Dendritic cell treated with granulocyte-macrophage colony-stimulating factor and Interleukin-4, amounts not matched to agents 40 ng/mL and 50 ng/mL, for 4 days (primary cell): ENCODE measurements around the gene RANBP10.

ENCODE experiments used
- H3K27ac Mint-ChIP-seq: one replicate; pipeline ENCODE4 v1.8.0; 2022; ENCODE audit warnings: mild to moderate bottlenecking, mixed read lengths
- H3K27me3 Mint-ChIP-seq: one replicate; pipeline ENCODE4 v1.8.0; 2022; ENCODE audit warnings: mild to moderate bottlenecking, mixed read lengths
- H3K36me3 Mint-ChIP-seq: one replicate; pipeline ENCODE4 v1.8.0; 2022; ENCODE audit warnings: low read depth, mixed read lengths
- H3K4me1 Mint-ChIP-seq: one replicate; pipeline ENCODE4 v1.8.0; 2022; ENCODE audit warnings: low read depth, mixed read lengths
- H3K4me3 Mint-ChIP-seq: one replicate; pipeline ENCODE4 v1.8.0; 2022; ENCODE audit warnings: mild to moderate bottlenecking, moderate library complexity, mixed read lengths
- H3K9me3 Mint-ChIP-seq: one replicate; pipeline ENCODE4 v1.8.0; 2022; ENCODE audit warnings: mixed read lengths
- intact Hi-C: fragments of 100-400 bp; cut with micrococcal nuclease; formaldehyde crosslinking; loops from one replicate; pipeline ENCODE4 v1.15.0; 2022

RANBP10 gene

GRCh38 chr16:67733734-67734470 lies 72.5 kb downstream of the RANBP10 start:
- H3K27me3 Mint-ChIP-seq: no peaks in the 10 kb centered on the region
- H3K4me1 Mint-ChIP-seq: no peaks in the 10 kb centered on the region
- no peak overlapping the region for H3K27ac Mint-ChIP-seq
- intact Hi-C loops: no loop called here
- no peaks in the 10 kb centered on the region for H3K9me3 Mint-ChIP-seq
- H3K4me3 Mint-ChIP-seq: no peak overlapping the region
- peaks cover 70% of the 10 kb centered on the region for H3K36me3 Mint-ChIP-seq

- Mint-ChIP-seq H3K36me3 (peaks cover 91% of the 10 kb centered on the region), H3K27me3 (no peaks in the 10 kb centered on the region)
Measured at GRCh38 chr16:67731753-67732095, 74.6 kb downstream of the RANBP10 start.

GRCh38 chr16:67731071-67731752 lies 75.1 kb downstream of the RANBP10 start:
- H3K9me3 Mint-ChIP-seq: no peaks in the 10 kb centered on the region
- H3K4me1 Mint-ChIP-seq: no peaks in the 10 kb centered on the region
- no peak overlapping the region for H3K27ac Mint-ChIP-seq
- intact Hi-C loops: no loop called here
- no peak overlapping the region for H3K4me3 Mint-ChIP-seq
- H3K36me3 Mint-ChIP-seq: peaks cover 91% of the 10 kb centered on the region
- H3K27me3 Mint-ChIP-seq: no peaks in the 10 kb centered on the region

More at GRCh38 chr16:67731753-67732095, 74.6 kb downstream of the RANBP10 start:
- H3K4me1 Mint-ChIP-seq: no peaks in the 10 kb centered on the region
- no peak overlapping the region for H3K27ac Mint-ChIP-seq
- no peak overlapping the region for H3K4me3 Mint-ChIP-seq
- intact Hi-C loops: no loop called here
- H3K9me3 Mint-ChIP-seq: no peaks in the 10 kb centered on the region

- Mint-ChIP-seq H3K4me1 (no peaks in the 10 kb centered on the region), H3K27ac (no peak overlapping the region)
- intact Hi-C loops: no loop called here
Measured at GRCh38 chr16:67730326-67730725, 76.0 kb downstream of the RANBP10 start.

GRCh38 chr16:67729636-67730248 lies 76.6 kb downstream of the RANBP10 start:
- Mint-ChIP-seq H3K4me1 (no peaks in the 10 kb centered on the region), H3K9me3 (no peaks in the 10 kb centered on the region), H3K4me3 (no peak overlapping the region), H3K27me3 (no peaks in the 10 kb centered on the region), H3K27ac (no peak overlapping the region), H3K36me3 (peaks cover 90% of the 10 kb centered on the region)
- intact Hi-C loops: no loop called here

More at GRCh38 chr16:67730326-67730725, 76.0 kb downstream of the RANBP10 start:
- Mint-ChIP-seq H3K27me3 (no peaks in the 10 kb centered on the region), H3K36me3 (peaks cover 90% of the 10 kb centered on the region), H3K9me3 (no peaks in the 10 kb centered on the region), H3K4me3 (no peak overlapping the region)

GRCh38 chr16:67727521-67728485 lies 78.6 kb downstream of the RANBP10 start:
- peak overlapping the region; percentile 14 for H3K27ac Mint-ChIP-seq
- no peaks in the 10 kb centered on the region for H3K27me3 Mint-ChIP-seq
- intact Hi-C loops: no loop called here
- peaks cover 89% of the 10 kb centered on the region for H3K36me3 Mint-ChIP-seq
- no peaks in the 10 kb centered on the region for H3K9me3 Mint-ChIP-seq
- H3K4me1 Mint-ChIP-seq: no peaks in the 10 kb centered on the region
- no peak overlapping the region for H3K4me3 Mint-ChIP-seq

GRCh38 chr16:67726106-67727034 lies 80.0 kb downstream of the RANBP10 start:
- Mint-ChIP-seq H3K36me3 (peaks cover 76% of the 10 kb centered on the region), H3K4me3 (no peak overlapping the region), H3K27me3 (no peaks in the 10 kb centered on the region), H3K4me1 (no peaks in the 10 kb centered on the region), H3K9me3 (no peaks in the 10 kb centered on the region), H3K27ac (no peak overlapping the region)
- intact Hi-C loops: no loop called here

- H3K36me3 Mint-ChIP-seq: peaks cover 59% of the 10 kb centered on the region
- H3K27ac Mint-ChIP-seq: no peak overlapping the region
- intact Hi-C loops: no loop called here
- H3K4me3 Mint-ChIP-seq: no peak overlapping the region
- H3K9me3 Mint-ChIP-seq: no peaks in the 10 kb centered on the region
- H3K27me3 Mint-ChIP-seq: no peaks in the 10 kb centered on the region
- peaks cover 17% of the 10 kb centered on the region for H3K4me1 Mint-ChIP-seq
Measured at GRCh38 chr16:67723911-67724305, 82.5 kb downstream of the RANBP10 start.

- H3K4me3 Mint-ChIP-seq: no peak overlapping the region
- peaks cover 23% of the 10 kb centered on the region for H3K4me1 Mint-ChIP-seq
- no peaks in the 10 kb centered on the region for H3K9me3 Mint-ChIP-seq
- intact Hi-C loops: no loop called here
- H3K36me3 Mint-ChIP-seq: peaks cover 57% of the 10 kb centered on the region
- no peaks in the 10 kb centered on the region for H3K27me3 Mint-ChIP-seq
- no peak overlapping the region for H3K27ac Mint-ChIP-seq
Measured at GRCh38 chr16:67723151-67723910, 83.0 kb downstream of the RANBP10 start.

GRCh38 chr16:67720236-67720635 lies 86.1 kb downstream of the RANBP10 start:
- intact Hi-C loops: no loop called here
- H3K4me3 Mint-ChIP-seq: peak overlapping the region; percentile 98
- H3K27ac Mint-ChIP-seq: peak overlapping the region; percentile 96
- peaks cover 33% of the 10 kb centered on the region for H3K4me1 Mint-ChIP-seq
- H3K9me3 Mint-ChIP-seq: no peaks in the 10 kb centered on the region
- H3K36me3 Mint-ChIP-seq: peaks cover 27% of the 10 kb centered on the region
- no peaks in the 10 kb centered on the region for H3K27me3 Mint-ChIP-seq

- peak overlapping the region; percentile 98 for H3K4me3 Mint-ChIP-seq
- H3K9me3 Mint-ChIP-seq: no peaks in the 10 kb centered on the region
- intact Hi-C loops: loop anchor here (1.0 to 5.0 kb wide), 2 partner anchors 42 to 87 kb away; partner anchors contain the start of genes RANBP10 and TSNAXIP1
- H3K27ac Mint-ChIP-seq: peak overlapping the region; percentile 96
- H3K4me1 Mint-ChIP-seq: peaks cover 37% of the 10 kb centered on the region
- H3K27me3 Mint-ChIP-seq: no peaks in the 10 kb centered on the region
- peaks cover 22% of the 10 kb centered on the region for H3K36me3 Mint-ChIP-seq
Measured at GRCh38 chr16:67719778-67720144, 86.6 kb downstream of the RANBP10 start.

GRCh38 chr16:67719048-67719777 lies 87.1 kb downstream of the RANBP10 start, which contains the start of gene GFOD2:
Gene GFOD2 (minus strand): TSS chr16:67719316. CDS start chr16:67685715, 33,601 bp downstream.
- H3K9me3 Mint-ChIP-seq: no peaks in the 10 kb centered on the region
- peak within 1 kb of the TSS; percentile 96 for H3K27ac Mint-ChIP-seq
- H3K4me1 Mint-ChIP-seq: peaks cover 37% of the 10 kb centered on the region
- H3K36me3 Mint-ChIP-seq: peaks cover 18% of the 10 kb centered on the region
- intact Hi-C loops: loop anchor here (1.0 to 5.0 kb wide), 2 partner anchors 42 to 87 kb away; partner anchors contain the start of genes RANBP10 and TSNAXIP1
- peak within 1 kb of the TSS; percentile 98 for H3K4me3 Mint-ChIP-seq
- H3K27me3 Mint-ChIP-seq: no peaks in the 10 kb centered on the region
